ENCODE measurements around the gene ATXN7L1. TPM values are rescaled to one million over a fixed set of nuclear protein-coding genes. Genes with fewer than 3 reads are reported as not detected.
A peak's percentile ranks its signal among the peaks of the same experiment; 100 is the strongest.

The ATXN7L1 gene
- total RNA-seq, 3 donors from 2014 or later (not counting 1 experiment from before 2014, with no cell fraction given): 37.5 to 48.6 (median 47.9) TPM

DNA sequence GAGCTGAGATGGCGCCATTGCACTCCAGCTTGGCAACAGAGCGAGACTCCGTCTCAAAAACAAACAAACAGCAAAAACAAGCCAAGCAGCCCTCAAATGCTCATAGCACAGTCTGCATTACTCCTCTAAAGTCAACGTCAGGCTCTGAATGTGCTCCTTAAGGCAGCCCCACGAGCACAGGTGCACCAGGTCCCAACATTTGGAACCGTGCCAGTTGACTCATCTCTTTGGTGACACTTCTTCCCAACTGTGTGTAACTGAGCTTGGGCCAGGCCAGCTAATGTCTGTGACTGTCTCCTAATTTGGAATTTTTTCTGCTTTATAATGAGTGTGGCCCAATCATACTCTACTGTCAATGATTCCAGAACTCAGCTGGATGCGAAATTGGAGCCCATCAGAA is 228.8 kb downstream of the ATXN7L1 start:
- Histone ChIP-seq H3K27me3 (ENCODE audit: control insufficient read depth, insufficient read depth, low read length) (no peaks in the 10 kb centered on the region), H3K27ac (ENCODE audit: low read length) (no peak overlapping the region), H3K4me3 (ENCODE audit: low read length) (no peak overlapping the region), H3K4me1 (ENCODE audit: control insufficient read depth, insufficient read depth, low read length) (no peaks in the 10 kb centered on the region), H3K9me3 (ENCODE audit: control insufficient read depth, insufficient read depth, low read length) (no peaks in the 10 kb centered on the region), H3K36me3 (ENCODE audit: control insufficient read depth, insufficient read depth, low read length) (peaks cover 9% of the 10 kb centered on the region)
- H3K36me3 Mint-ChIP-seq: no peaks in the 10 kb centered on the region
- WGBS (ENCODE audit: insufficient coverage): 95% methylated on average over 7 of the region's 7 CpGs
- TF ChIP-seq, protein P1, sequence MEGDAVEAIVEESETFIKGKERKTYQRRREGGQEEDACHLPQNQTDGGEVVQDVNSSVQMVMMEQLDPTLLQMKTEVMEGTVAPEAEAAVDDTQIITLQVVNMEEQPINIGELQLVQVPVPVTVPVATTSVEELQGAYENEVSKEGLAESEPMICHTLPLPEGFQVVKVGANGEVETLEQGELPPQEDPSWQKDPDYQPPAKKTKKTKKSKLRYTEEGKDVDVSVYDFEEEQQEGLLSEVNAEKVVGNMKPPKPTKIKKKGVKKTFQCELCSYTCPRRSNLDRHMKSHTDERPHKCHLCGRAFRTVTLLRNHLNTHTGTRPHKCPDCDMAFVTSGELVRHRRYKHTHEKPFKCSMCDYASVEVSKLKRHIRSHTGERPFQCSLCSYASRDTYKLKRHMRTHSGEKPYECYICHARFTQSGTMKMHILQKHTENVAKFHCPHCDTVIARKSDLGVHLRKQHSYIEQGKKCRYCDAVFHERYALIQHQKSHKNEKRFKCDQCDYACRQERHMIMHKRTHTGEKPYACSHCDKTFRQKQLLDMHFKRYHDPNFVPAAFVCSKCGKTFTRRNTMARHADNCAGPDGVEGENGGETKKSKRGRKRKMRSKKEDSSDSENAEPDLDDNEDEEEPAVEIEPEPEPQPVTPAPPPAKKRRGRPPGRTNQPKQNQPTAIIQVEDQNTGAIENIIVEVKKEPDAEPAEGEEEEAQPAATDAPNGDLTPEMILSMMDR (IDR thresholded peaks at IDR 0.05): no peak
- H3K4me1 Mint-ChIP-seq: peaks cover 10 to 17% of the 10 kb centered on the region in 2 donors
- H3K27me3 Mint-ChIP-seq (ENCODE audit: low read depth in 2 of 2): no peaks in the 10 kb centered on the region
- H3K27ac Mint-ChIP-seq: peak overlapping the region in 1 of 2 donors; percentile 44
- H3K4me3 Mint-ChIP-seq: no peak overlapping the region
- DNase-seq: no peak
- H3K9me3 Mint-ChIP-seq: no peaks in the 10 kb centered on the region
- no peak for ATAC-seq
- intact Hi-C loops (cut with micrococcal nuclease): no loop called here

DNA sequence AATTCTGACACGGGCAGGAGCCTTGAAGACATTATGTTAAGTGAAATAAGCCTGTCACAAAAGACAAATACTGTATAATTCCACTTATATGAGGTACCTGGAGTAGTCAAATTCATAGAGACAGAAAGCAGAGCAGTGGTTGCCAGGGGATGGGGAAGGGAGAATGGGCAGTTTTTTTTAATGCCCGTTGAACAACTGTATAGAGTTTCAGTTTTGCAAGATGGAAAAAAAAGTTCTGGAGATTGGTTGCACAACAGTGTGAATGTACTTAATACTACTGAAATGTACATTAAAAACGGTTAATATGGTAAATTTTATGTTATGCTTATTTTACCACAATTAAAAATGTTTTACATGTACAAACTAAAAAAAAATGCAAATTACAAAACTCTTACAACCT is 231.5 kb downstream of the ATXN7L1 start:
- H3K36me3 Mint-ChIP-seq: no peaks in the 10 kb centered on the region
- no peak for DNase-seq
- no peaks in the 10 kb centered on the region for H3K27me3 Mint-ChIP-seq (ENCODE audit: low read depth in 2 of 2)
- no peak for ATAC-seq
- H3K4me1 Mint-ChIP-seq: peaks cover 6 to 14% of the 10 kb centered on the region in 2 donors
- no peaks in the 10 kb centered on the region for H3K9me3 Mint-ChIP-seq
- H3K4me3 Mint-ChIP-seq: no peak overlapping the region
- no peaks in the 10 kb centered on the region for H3K27me3 ChIP-seq (ENCODE audit: control insufficient read depth, insufficient read depth, low read length)
- TF ChIP-seq, protein P1 (IDR thresholded peaks at IDR 0.05): no peak
- peaks cover 29% of the 10 kb centered on the region for H3K36me3 ChIP-seq (ENCODE audit: control insufficient read depth, insufficient read depth, low read length)
- no peaks in the 10 kb centered on the region for H3K4me1 ChIP-seq (ENCODE audit: control insufficient read depth, insufficient read depth, low read length)
- intact Hi-C loops (cut with micrococcal nuclease): no loop called here
- 100% methylated on average over 2 of the region's 3 CpGs for WGBS (ENCODE audit: insufficient coverage)
- no peak overlapping the region for H3K27ac Mint-ChIP-seq
- H3K4me3 ChIP-seq (ENCODE audit: low read length): no peak overlapping the region
- no peak overlapping the region for H3K27ac ChIP-seq (ENCODE audit: low read length)
- H3K9me3 ChIP-seq (ENCODE audit: control insufficient read depth, insufficient read depth, low read length): no peaks in the 10 kb centered on the region

DNA sequence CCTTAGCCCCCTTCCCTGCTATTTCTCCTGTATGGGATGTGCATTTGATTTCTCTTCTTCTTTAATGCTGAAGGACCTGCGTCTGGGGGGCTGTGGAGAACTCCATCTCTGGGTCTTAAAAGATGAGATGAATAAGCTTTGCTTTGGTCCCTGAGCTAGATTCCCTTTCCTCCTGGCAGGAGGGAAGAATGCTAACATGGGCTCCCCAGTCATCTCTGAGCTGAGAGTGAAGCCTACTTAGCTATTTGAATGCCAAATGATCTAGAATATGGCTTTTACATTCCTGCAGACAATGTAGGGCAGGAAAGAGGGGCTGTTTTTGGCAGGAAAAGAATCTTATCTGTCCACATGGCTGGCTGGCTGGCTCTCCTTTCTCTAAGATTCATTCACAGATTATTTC is 232.5 kb downstream of the ATXN7L1 start:
- Histone ChIP-seq H3K9me3 (ENCODE audit: control insufficient read depth, insufficient read depth, low read length) (no peaks in the 10 kb centered on the region), H3K36me3 (ENCODE audit: control insufficient read depth, insufficient read depth, low read length) (peaks cover 24% of the 10 kb centered on the region), H3K4me3 (ENCODE audit: low read length) (no peak overlapping the region), H3K4me1 (ENCODE audit: control insufficient read depth, insufficient read depth, low read length) (no peaks in the 10 kb centered on the region), H3K27me3 (ENCODE audit: control insufficient read depth, insufficient read depth, low read length) (no peaks in the 10 kb centered on the region), H3K27ac (ENCODE audit: low read length) (no peak overlapping the region)
- no peak overlapping the region for H3K4me3 Mint-ChIP-seq
- 100% methylated on average over 1 of the region's 1 CpG for WGBS (ENCODE audit: insufficient coverage)
- H3K36me3 Mint-ChIP-seq: no peaks in the 10 kb centered on the region
- H3K27me3 Mint-ChIP-seq (ENCODE audit: low read depth in 2 of 2): no peaks in the 10 kb centered on the region
- no peak for DNase-seq
- intact Hi-C loops (cut with micrococcal nuclease): no loop called here
- H3K9me3 Mint-ChIP-seq: no peaks in the 10 kb centered on the region
- no peak overlapping the region for H3K27ac Mint-ChIP-seq
- H3K4me1 Mint-ChIP-seq: peaks cover 0 to 3% of the 10 kb centered on the region in 2 donors
- TF ChIP-seq, protein P1 (IDR thresholded peaks at IDR 0.05): no peak
- no peak for ATAC-seq

DNA sequence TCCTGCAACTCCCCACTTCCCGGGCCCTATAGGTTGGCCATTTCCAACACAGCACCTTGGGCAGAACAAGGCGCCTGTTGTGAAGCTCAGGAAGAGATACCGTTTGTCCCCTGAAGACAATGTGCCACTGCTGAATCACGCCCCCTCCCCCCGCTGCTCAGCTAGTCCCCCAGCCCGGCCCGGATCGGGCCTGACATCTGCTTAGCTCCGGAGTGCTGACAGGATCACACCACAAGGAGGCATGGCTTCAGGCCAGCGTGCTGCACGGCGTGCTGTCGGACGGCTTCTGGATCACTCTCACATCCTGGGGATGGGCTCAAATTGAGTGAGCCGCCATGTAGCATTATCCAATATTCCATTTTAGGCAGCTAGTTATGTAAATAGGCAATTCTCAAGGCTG is 233.0 kb downstream of the ATXN7L1 start:
- H3K36me3 ChIP-seq (ENCODE audit: control insufficient read depth, insufficient read depth, low read length): peaks cover 25% of the 10 kb centered on the region
- Mint-ChIP-seq H3K27ac (no peak overlapping the region), H3K36me3 (no peaks in the 10 kb centered on the region)

More for the DNA sequence above, 233.0 kb downstream of the ATXN7L1 start:
- Histone ChIP-seq H3K9me3 (ENCODE audit: control insufficient read depth, insufficient read depth, low read length) (no peaks in the 10 kb centered on the region), H3K27ac (ENCODE audit: low read length) (no peak overlapping the region), H3K4me3 (ENCODE audit: low read length) (no peak overlapping the region), H3K27me3 (ENCODE audit: control insufficient read depth, insufficient read depth, low read length) (no peaks in the 10 kb centered on the region), H3K4me1 (ENCODE audit: control insufficient read depth, insufficient read depth, low read length) (no peaks in the 10 kb centered on the region)
- no peak for ATAC-seq
- Mint-ChIP-seq H3K27me3 (ENCODE audit: low read depth in 2 of 2) (no peaks in the 10 kb centered on the region), H3K9me3 (no peaks in the 10 kb centered on the region), H3K4me1 (no peaks in the 10 kb centered on the region), H3K4me3 (no peak overlapping the region)
- TF ChIP-seq, protein P1 (IDR thresholded peaks at IDR 0.05): no peak
- WGBS (ENCODE audit: insufficient coverage): 95% methylated on average over 15 of the region's 15 CpGs
- intact Hi-C loops (cut with micrococcal nuclease): no loop called here
- DNase-seq: no peak

Data from natural killer cell (primary cell).